ENCODE measurements around the gene STX4. TPM values are rescaled to one million over a fixed set of nuclear protein-coding genes. Genes with fewer than 3 reads are reported as not detected.

The STX4 gene
- total and polyA plus RNA-seq, 9 of the 15 experiments (the other 6 are each of a cell fraction or from before 2014, with no cell fraction given): 3.2 to 48.0 (median 21.5) TPM

- TF ChIP-seq RBM22 (IDR thresholded peaks at IDR 0.05; ENCODE audit: low read depth, low read length, poor library complexity, severe bottlenecking): no peak
- TF ChIP-seq RFX7 (CRISPR knock-in tag; IDR thresholded peaks at IDR 0.05): no peak
- TF ChIP-seq E2F8 (IDR thresholded peaks at IDR 0.05; ENCODE audit: low read depth, partially characterized antibody): no peak
- TF ChIP-seq NR2F6 (CRISPR knock-in tag; IDR thresholded peaks at IDR 0.05): no peak; the same call in 1 of the 2 replicates
- TF ChIP-seq OTX1 (CRISPR knock-in tag; IDR thresholded peaks at IDR 0.05): 0 out of 2 replicates have a peak, but pooled peaks have one; percentile 41
- TF ChIP-seq SP1 (CRISPR knock-in tag; IDR thresholded peaks at IDR 0.05): no peak
- TF ChIP-seq PHB2 (IDR thresholded peaks at IDR 0.05; ENCODE audit: low read depth): no peak
- no peak for TF ChIP-seq SMAD2 (IDR thresholded peaks at IDR 0.05; ENCODE audit: low read depth, low read length)
- TF ChIP-seq SPI1 (IDR thresholded peaks at IDR 0.05; ENCODE audit: borderline replicate concordance, low read depth, low read length): no peak
- TF ChIP-seq HLTF (IDR thresholded peaks at IDR 0.05): no peak
- no peak for TF ChIP-seq ZNF175 (CRISPR knock-in tag; IDR thresholded peaks at IDR 0.05; ENCODE audit: low read depth)
- TF ChIP-seq ATF1 (CRISPR knock-in tag; IDR thresholded peaks at IDR 0.05): no peak
- TF ChIP-seq ATF1 (tag; IDR thresholded peaks at IDR 0.05): peak; percentile 23; the same call in 1 of the 2 replicates
- TF ChIP-seq TFAP4 (CRISPR knock-in tag; IDR thresholded peaks at IDR 0.05; ENCODE audit: borderline replicate concordance): peak; percentile 45
- TF ChIP-seq GATAD2A (IDR thresholded peaks at IDR 0.05): no peak
- TF ChIP-seq, protein P1, sequence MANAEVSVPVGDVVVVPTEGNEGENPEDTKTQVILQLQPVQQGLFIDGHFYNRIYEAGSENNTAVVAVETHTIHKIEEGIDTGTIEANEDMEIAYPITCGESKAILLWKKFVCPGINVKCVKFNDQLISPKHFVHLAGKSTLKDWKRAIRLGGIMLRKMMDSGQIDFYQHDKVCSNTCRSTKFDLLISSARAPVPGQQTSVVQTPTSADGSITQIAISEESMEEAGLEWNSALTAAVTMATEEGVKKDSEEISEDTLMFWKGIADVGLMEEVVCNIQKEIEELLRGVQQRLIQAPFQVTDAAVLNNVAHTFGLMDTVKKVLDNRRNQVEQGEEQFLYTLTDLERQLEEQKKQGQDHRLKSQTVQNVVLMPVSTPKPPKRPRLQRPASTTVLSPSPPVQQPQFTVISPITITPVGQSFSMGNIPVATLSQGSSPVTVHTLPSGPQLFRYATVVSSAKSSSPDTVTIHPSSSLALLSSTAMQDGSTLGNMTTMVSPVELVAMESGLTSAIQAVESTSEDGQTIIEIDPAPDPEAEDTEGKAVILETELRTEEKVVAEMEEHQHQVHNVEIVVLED (CRISPR knock-in tag; IDR thresholded peaks at IDR 0.05): no peak
- no peak for TF ChIP-seq ZNF785 (CRISPR knock-in tag; IDR thresholded peaks at IDR 0.05)
- TF ChIP-seq PHTF2 (CRISPR knock-in tag; IDR thresholded peaks at IDR 0.05): no peak
- no peak for TF ChIP-seq TFAM (CRISPR knock-in tag; conservative IDR thresholded peaks at IDR 0.05)
- TF ChIP-seq TCF15 (CRISPR knock-in tag; IDR thresholded peaks at IDR 0.05): no peak
- no peak; the same call in 1 of the 2 replicates for TF ChIP-seq RB1 (IDR thresholded peaks at IDR 0.05; ENCODE audit: low read depth)
- no peak for TF ChIP-seq CGGBP1 (CRISPR knock-in tag; IDR thresholded peaks at IDR 0.05)
- no peak for TF ChIP-seq U2AF2 (optimal IDR thresholded peaks at IDR 0.05; ENCODE audit: low read depth, low read length)
Observed at GRCh38 chr16:30985401-30986128, 47.8 kb upstream of the STX4 start (continued).

Data from K562 (cell line).